Glomerular endothelial cell (primary cell): ENCODE measurements around the gene TSNAXIP1. TPM values are rescaled to one million over a fixed set of nuclear protein-coding genes. Genes with fewer than 3 reads are reported as not detected.

ENCODE experiments used
- DNase-seq: peaks from one replicate; pipeline ENCODE4 v3.0.0-alpha.2; 2011; ENCODE audit warnings: low read depth, low spot score; ENCODE audit errors: extremely low read depth
- total RNA-seq: library from RNA; depleted of rRNA; stranded (reverse); fragments of >200 nt; gene quantifications from 2 replicates; pipeline ENCODE4 v1.2.3, GENCODE V29; 2015

The TSNAXIP1 gene
- total RNA-seq, 1 donor from 2014 or later, result 0.88 TPM

DNA sequence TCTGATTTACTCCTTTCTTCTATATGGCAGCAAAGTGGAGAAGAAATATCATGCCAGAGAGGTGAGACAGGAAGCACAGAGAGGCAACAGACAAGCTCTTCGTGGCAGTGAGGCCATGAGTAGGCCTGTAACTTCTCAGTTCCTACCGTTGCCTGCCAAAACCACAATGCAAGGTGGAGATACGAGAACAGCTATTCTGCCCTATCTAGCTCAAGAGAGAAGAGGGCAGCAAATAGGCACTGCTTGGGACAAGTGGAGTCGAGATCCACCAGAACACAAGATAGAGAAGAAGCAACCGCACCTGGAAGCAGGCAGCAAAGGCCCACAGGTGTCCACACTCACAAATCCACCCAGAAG is 25.1 kb upstream of the TSNAXIP1 start:
- no peak for DNase-seq

DNA sequence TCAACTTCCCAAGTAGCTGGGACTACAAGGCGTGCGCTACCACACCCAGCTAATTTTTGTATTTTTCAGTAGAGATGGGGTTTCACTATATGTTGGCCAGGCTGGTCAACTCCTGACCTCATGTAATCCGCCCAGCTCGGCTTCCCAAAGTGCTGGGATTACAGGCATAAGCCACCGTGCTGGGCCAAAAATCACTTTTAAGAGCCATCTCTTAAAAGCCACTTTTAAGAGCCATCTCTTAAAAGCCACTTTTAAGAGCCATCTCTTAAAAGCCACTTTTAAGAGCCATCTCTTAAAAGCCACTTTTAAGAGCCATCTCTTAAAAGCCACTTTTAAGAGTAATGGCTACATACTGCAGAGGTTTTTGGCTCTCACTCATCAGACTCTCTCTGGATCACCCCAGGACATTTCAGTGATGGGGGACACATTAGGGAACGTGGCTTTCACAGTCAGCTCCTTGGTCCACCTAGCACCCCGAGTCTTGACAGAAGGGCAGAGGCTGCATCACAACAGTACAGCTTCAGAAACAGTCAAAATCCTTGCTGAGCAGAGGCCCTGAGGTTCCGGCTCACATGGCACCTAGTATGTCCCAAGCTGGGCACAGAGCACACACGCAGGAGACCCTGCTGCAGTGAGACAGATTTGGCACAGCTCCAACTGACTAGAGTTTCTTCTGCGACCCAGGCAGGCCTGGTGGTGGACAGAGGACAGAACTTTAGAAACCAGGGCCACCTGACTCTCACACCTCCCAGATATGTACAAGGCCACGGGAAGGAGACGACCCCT is 23.9 kb upstream of the TSNAXIP1 start:
- DNase-seq, result no peak

DNA sequence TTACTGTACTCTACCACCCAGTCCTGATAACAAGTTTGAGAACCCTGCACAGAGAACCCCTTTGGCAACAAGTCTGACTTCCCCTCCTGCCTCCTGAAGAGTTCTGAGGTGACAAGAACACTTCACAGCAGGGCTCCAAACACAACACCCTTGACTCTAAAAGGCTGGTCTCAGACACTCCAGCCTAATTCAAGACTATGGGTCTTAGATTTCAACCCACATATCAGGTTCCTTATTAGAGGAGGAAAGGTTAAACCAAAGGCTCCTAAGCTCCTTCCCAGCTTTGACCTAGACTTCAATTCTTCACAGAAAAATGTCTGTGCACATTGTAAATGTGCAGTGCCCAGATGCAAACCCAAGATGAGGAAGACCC is 23.4 kb upstream of the TSNAXIP1 start:
- no peak for DNase-seq

DNA sequence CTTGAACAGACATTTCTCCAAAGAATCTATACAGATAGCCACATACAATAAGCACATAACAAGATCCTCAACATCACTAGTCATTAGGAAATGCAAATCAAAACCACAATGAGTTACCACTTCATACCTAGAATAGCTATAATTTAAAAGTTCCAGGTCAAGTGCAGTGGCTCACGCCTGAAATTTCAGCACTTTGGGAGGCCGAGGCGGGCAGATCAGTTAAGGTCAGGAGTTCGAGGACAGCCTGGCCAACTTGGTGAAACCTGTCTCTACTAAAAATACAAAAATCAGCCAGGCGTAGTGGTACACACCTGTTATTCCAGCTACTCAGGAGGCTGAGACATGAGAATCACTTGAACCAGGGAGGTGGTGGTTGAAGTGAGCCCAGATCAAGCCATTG is 20.2 kb upstream of the TSNAXIP1 start:
- DNase-seq, result no peak

DNA sequence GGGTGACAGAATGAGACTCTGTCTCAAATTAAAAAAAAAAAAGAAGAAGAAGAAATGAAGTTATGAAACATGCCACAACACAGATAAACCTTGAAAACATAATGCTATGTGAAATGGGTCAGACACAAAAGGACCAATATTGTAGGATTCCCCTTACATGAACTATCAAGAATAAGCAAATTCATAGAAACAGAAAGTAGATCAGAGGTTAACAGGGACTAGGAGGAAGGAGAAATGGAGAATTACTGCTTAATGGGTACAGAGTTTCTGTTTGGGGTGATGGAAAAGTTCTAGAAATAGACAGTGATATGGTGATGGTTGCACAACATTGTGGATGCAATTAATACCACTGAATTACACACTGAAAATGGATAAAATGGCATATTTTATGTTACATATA is 16.6 kb upstream of the TSNAXIP1 start:
- DNase-seq, result no peak

DNA sequence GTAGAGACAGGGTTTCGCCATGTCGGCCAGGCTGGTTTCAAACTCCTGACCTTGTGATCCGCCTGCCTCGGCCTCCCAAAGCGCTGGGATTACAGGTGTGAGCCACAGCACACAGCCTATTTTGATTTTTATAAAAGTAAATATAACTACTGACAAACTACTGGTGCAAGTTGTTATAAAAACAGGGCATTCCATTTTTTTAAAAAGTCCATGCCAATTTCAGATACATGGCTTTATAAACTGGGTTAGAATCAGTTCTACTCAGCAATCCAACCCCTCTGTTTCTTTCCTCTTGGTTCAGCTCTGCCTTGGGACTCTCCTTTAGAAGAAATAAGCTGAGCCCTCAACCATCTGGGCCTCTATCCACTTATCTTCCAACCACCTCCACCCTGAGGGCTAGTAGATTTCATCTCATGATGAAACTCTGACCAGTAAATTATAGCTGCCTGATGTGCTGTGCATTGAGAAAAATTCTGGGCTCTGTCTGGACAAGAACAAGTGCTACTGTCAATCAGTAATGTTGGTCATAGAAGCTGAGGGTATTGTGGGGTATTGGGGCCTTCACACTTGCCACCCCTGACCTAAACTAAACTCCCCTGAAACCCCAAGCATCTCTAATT is 10.5 kb upstream of the TSNAXIP1 start:
- no peak for DNase-seq

DNA sequence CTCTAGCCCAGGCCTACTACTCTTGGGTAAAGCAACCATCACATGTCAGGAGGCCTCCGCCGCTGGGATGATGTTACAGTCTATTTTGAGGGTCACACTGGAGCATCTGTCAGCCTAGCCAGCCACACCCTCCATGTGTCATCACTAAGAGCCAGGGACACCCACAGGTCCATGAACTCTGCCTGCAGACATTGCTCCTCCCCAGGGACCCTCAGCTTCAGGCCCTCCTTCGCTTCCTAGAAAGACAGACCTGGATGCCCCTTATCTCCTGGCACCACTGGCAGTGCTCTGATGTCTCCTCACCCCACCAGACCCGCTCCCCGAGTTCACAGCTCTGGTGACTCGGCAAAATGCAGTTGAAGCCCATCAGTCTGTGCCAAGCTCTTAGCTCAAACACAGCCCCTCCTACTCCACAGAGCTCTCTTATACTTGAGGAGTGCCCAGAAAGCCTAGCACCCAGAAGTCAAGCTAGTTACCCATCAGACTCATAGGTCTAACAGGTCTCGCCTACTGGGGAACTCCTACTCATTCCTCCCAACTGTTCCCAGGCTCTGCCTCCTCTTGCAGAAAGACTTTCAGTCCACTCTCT is 6.3 kb upstream of the TSNAXIP1 start:
- no peak for DNase-seq

DNA sequence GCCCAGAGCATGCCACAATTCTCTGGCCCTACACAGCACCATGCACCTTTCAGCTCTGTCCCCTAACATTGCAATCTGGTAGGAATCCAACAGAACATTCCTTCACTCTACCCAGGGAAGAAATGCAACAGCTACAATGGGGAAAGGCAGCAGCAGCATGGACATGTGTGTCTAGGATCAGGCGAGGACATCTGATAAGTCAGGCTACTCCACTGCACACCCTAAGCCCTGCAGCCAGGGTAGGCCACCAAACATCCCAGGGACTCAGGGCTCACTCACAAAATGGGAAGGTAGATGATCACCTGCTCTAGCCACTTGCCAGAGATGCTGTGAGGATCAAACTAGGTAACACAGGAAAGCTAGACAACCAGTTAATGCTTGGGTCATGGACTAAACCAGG is 5.4 kb upstream of the TSNAXIP1 start:
- DNase-seq, result no peak

DNA sequence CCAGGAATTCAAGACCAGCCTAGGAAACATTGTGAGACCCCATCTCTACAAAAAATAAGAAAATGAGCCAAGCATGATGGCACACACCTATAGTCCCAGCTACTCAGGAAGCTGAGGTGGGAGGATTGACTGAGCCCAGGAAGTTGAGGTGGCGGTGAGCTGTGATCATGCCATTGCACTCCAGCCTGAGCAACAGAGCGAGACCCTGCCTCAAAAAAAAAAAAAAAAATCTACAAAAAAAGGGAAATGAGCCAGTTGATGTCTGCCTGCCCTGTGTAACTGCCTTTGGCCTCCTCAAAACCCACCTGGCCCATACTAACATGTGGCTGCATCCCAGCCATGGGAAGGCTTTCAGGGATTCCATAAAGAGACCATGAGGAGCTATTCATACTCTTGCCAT is 4.8 kb upstream of the TSNAXIP1 start:
- no peak for DNase-seq

DNA sequence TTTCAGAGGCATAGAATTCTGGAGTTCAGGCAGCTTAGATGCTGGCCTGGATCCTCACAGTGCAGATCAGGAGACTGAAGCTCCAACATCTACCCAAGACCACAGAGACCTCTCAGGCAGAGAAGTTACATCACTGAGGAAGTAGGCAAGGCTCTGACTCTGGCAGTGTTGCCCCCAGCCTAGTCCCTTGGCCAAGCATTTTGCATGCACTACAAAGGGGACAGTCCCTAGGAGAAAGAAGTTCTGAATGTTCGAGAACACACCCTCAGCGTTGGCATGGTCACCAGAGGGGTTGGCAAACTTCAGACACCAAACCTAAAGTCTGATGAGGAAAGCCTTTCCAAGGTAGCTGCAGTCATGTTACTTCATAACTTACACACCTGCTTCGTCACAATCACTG is 2.8 kb upstream of the TSNAXIP1 start:
- no peak for DNase-seq

DNA sequence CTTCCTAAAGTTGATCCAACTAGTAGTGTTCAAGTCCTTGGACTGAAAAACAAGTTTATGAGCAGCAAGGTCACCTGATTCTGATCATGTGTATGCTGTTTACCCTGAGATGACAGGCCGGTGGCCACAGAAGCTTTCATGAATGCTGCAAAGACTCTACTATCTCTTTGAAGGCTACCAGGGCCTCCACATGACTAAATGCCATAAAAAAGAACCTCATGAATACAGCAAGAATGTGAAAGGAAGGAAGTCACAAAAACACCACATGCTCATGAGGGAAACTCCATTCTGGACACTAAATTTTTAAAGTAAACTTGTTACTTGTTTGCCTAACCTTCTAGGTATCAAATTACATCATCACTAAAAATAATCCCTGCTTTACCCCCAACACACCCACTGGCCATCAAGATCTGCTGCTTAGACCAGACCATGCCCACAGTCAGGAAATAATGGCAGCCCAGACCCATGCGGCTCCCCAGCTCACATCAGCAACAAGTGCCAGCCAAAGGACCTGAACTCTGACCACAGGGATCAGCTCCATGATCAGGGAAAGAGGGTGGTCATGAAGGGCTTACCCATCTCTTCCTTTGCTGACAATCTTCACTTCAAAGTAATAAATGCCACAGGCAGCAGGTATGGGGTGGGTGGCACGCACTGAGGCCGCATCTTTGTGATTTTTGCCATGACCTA is 1.7 kb upstream of the TSNAXIP1 start:
- no peak for DNase-seq

DNA sequence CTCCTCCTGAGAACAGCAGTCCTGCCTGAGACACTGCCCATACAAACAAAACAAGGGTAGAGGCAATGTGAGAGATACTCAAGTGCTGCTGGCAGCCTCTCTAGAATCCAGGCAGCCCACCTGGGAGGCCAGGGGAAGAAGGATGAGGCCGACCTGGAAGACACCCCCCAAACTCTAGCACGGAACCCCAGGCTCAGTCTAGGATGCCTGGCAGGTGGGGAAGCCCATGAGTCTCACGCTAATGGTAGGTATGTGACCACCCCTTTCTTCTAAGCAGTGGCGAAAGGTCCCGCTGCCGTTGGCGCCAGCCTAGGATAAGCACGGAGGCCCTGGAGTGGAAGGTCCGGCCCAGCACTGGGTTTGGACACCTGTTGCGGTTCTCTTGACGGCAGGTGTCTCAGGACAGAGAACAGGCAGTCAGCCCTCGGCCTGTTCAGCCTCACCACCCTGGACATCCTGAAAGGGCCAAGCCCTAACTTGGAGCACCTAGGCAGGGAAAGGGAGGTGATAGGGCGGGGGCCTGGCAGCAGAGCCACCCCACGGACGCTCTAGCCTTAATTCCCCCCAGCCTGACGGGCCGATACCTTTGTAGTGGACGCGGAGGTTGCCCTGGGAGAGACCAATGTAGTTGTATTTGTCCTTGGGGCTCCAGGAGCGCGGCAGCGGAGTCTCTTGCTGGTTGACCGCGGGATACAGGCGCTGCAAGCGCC is 816 bp upstream of the TSNAXIP1 start:
- no peak for DNase-seq

DNA sequence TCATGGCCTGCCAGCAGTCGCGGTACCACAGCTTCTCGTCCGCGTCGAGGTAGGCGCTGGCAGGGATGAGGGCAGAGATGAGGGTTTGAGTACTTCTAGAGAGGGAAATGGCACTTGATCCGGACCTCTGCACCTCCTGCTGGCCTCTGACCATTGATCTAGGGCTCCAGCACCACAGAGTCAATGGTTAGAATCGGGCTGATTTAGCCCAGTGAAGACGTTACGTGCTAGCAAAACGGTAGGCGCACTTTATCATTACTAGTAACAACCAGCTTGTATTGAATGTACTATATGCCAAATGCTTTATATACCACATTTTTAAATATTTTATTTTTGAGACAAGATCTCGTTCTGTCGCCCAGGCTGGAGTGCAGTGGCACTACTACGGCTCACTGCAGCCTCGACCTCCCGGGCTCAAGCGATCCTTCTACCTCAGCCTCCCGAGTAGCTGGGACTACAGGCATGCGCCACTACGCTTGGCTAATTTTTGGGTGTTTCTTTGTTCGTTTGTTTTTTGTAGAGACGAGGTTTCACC is 526 bp downstream of the TSNAXIP1 start:
- DNase-seq, result no peak

DNA sequence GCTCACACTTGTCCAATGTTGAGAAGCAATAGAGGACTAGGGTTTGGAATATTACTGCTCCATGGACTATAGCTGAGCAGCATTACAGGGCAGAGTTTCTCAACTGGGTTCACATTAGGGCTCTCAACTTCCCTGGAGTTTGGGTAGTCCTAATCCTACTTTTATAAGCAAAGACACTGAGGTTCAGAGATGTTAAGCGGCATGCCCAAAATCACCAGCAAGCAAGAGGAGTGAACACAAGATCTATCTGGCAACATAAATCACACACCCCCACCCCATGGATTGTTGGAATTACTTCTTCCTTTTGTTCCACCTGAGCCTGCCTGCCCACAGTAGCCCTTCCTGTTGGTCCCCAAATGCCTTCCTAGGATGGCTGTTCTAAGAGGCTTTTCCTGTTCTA is 5.2 kb downstream of the TSNAXIP1 start:
- no peak for DNase-seq

DNA sequence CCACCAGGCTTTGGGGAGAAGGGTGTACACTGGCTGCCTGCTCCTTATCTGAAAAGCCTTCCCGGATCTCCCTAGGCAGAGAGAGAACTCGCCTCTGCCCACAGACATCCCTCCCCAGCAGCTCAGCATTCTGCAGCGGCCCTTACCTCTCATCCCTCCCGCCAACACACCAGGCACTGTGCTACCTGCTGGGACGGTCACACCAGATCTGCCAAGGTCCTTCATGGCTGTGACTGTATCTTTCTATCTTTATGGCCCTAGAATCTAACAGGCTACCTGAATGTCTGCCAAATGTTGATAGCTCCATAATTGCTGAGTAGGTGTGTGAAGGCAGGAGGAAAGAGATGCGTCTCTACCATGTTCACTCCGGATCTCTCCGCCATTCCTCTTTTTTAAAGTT is 7.9 kb downstream of the TSNAXIP1 start:
- DNase-seq, result no peak

DNA sequence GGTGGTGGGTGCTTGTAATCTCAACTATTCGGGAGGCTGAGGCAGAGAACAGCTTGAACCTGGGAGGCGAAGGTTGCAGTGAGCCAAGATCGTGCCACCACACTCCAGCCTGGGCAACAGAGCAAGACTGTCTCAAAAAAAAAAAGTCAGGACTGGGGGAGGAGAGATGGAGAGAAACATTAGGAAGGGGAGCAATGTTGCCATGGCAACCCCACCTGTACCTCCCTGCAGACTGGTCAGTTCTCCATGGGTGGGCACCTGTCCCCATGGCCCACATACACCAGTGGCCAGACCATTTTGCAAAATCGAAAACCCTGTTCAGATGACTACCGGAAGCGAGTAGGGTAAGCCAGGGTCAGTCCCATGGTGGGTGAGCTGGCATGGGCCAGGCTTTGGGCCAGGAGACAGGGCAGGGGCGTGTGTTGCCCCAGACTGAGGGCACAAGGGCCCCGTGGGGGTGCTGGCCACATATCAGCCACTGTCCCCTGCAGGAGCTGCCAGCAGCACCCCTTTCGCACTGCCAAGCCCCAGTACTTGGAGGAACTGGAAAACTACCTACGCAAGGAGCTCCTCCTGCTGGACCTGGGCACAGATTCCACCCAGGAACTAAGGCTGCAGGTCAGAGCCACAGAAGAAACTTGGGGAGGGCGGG is 14.0 kb downstream of the TSNAXIP1 start:
- no peak for DNase-seq

DNA sequence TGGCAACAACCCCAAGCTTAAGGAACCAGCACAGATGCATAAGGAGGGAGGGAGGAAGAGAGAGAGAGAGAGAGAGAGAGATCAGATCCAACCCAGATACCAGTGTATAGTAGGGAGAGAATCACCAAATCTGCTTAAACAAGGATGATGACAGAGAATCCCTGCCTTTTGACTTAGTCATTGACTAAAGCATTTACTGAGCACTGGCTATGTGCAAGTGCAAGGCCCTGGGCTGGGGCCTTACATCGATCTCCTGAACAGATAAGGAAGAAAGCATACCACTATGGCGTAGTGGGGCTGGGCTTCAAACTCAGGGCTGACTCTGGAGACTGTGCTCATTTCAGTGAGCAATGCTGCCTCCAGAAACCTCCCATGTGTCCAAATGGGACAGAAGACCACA is 15.8 kb downstream of the TSNAXIP1 start:
- no peak for DNase-seq

DNA sequence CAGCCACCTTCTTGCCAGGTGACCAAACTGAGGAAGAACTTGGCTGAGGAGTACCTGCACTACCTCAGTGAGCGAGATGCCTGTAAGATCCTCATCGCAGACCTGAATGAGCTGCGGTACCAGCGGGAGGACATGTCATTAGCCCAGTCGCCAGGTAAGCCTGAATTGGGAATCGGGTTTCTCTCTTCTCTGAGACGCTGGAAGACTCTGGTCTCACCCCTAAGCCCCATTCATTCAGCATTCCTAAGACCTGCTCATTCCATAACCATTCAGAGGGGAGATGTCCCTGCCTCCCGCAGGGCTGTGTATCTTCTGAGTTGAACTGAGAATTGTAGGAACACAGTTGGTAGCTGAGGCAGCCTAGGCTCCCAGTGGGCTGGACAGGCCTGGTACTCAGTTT is 18.4 kb downstream of the TSNAXIP1 start:
- DNase-seq, result no peak

DNA sequence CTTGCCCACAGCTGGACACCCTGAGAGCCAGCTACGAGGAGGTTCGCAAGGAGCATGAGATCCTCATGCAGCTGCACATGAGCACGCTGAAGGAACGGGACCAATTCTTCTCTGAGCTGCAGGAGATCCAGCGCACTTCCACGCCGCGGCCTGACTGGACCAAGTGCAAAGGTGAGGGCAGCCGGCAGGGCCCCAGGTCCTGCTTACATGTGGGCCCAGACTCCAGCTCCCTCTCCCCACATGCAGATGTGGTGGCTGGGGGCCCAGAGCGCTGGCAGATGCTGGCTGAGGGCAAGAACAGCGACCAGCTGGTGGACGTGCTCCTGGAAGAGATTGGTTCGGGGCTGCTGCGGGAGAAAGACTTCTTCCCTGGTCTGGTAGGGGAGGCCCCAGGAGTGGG is 19.2 kb downstream of the TSNAXIP1 start:
- DNase-seq, result no peak

DNA sequence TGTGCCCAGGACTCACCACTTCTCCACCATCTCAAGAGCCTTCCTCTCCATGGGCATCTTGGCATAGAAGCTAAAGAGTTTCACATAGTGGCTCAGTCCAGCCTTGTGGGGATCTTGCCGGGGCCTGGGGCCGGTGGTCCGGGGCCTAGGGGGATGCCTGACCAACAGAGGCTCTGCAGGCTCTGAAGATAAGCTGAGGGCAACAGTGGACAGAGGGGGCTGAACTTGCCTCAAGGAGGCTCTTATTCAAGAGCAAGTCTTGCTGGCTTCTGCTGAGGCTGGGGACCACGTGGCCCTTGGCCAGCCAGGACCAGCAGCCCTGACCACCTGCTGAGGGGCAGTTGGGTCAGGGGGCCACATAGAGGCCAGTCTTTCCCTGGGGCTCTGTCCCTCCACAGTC is 22.0 kb downstream of the TSNAXIP1 start:
- no peak for DNase-seq

DNA sequence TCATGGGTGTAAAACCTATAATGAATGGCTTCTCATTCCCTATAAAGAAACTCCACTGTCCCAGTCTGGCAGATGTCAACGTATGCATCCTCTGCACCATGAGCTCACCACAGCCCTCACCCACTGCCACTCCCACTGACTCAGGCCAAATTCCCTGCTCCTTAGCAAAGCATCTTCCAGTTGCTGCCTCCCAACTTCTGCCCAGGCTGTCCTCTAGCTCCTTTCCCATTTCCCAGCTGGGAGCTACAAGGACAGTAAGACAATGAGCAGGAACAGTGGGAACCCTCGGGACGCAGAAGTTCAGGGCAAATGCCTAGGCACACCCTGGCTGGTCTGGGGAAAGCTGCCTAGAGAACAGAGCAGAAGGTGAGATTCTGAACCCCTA is 26.3 kb downstream of the TSNAXIP1 start:
- DNase-seq, result no peak
